K562 (cell line): ENCODE data around the gene MALAT1. TPM values are rescaled to one million over a fixed set of nuclear protein-coding genes. Genes with fewer than 3 reads are reported as not detected.
A peak's percentile ranks its signal among the peaks of the same experiment; 100 is the strongest.

Experiments
- ADNP ChIP-seq: fragments of 200-800 bp; sonication (Bioruptor generic); IDR thresholded peaks from 2 replicates; pipeline ENCODE4 v1.6.1; 2016; ENCODE audit warnings: missing genetic modification characterization, missing compliant biosample characterization
- BRCA1 ChIP-seq, 2 experiments: fragments of 450-650 bp in 1 of 2; sonication (generic) in 1 of 2; formaldehyde crosslinking in 1 of 2; IDR thresholded peaks; 2 replicates each; pipeline versions ENCODE4 v1.5.0 to v1.6.1; 2017 to 2020; ENCODE audit warnings: mild to moderate bottlenecking in 1 of 2, missing genetic modification reagents in 1 of 2
- CHCHD3 ChIP-seq: fragments of 250-450 bp; sonication (Bioruptor Pico); IDR thresholded peaks from 2 replicates; pipeline ENCODE4 v2.1.2; 2022; ENCODE audit warnings: mild to moderate bottlenecking
- DEAF1 ChIP-seq: fragments of 450-650 bp; formaldehyde crosslinking; IDR thresholded peaks from 2 replicates; pipeline ENCODE4 v1.4.0; 2020; ENCODE audit warnings: mild to moderate bottlenecking, moderate library complexity
- IRF9 ChIP-seq: fragments of 450-650 bp; IDR thresholded peaks from 2 replicates; pipeline ENCODE4 v1.6.1; 2016; ENCODE audit warnings: missing biosample characterization, missing genetic modification characterization
- KAT7 ChIP-seq: sonication (generic); formaldehyde crosslinking; IDR thresholded peaks from 2 replicates; pipeline ENCODE4 v1.8.0; 2022; ENCODE audit warnings: missing genetic modification reagents, mild to moderate bottlenecking, borderline replicate concordance
- LEF1 ChIP-seq: fragments of 450-650 bp; IDR thresholded peaks from 2 replicates; pipeline ENCODE4 v1.6.1; 2016; ENCODE audit warnings: mild to moderate bottlenecking
- MTF1 ChIP-seq: fragments of 250-450 bp; sonication (Bioruptor Pico); IDR thresholded peaks from 2 replicates; pipeline ENCODE4 v1.9.0; 2021; ENCODE audit warnings: moderate library complexity, mild to moderate bottlenecking, inconsistent platforms, borderline replicate concordance
- NEUROD1 ChIP-seq: fragments of 150-350 bp; IDR thresholded peaks from 2 replicates; pipeline ENCODE4 v1.6.1; 2014; ENCODE audit warnings: borderline replicate concordance, low read length, low read depth; ENCODE audit not compliant: partially characterized antibody
- SRSF3 ChIP-seq: fragments of 200-400 bp; formaldehyde crosslinking; IDR thresholded peaks from 2 replicates; pipeline ENCODE4 v1.6.1; 2016; ENCODE audit warnings: mild to moderate bottlenecking, low read length, moderate library complexity; ENCODE audit not compliant: insufficient read depth
- TEAD1 ChIP-seq, 2 experiments: fragments of 450-650 bp in 1 of 2; sonication (generic) in 1 of 2; formaldehyde crosslinking; IDR thresholded peaks; 2 replicates each; pipeline versions ENCODE4 v1.4.0 to v1.8.0; 2020 to 2022; ENCODE audit warnings: mild to moderate bottlenecking in 2 of 2, missing genetic modification reagents in 1 of 2
- TGIF2 ChIP-seq: sonication (generic); formaldehyde crosslinking; IDR thresholded peaks from 2 replicates; pipeline ENCODE4 v1.8.1; 2022; ENCODE audit warnings: mild to moderate bottlenecking, missing genetic modification reagents, moderate library complexity
- THRB ChIP-seq: fragments of 450-650 bp; formaldehyde crosslinking; conservative IDR thresholded peaks from 2 replicates; pipeline ENCODE4 v1.4.0; 2022; ENCODE audit warnings: mild to moderate bottlenecking, missing genetic modification characterization
- XRCC4 ChIP-seq: IDR thresholded peaks from one replicate; pipeline ENCODE4 v1.6.1; 2011; ENCODE audit not compliant: insufficient read depth, insufficient read length; ENCODE audit errors: extremely low read depth
- ZBTB17 ChIP-seq: fragments of 450-650 bp; formaldehyde crosslinking; IDR thresholded peaks from 2 replicates; pipeline ENCODE4 v1.4.0; 2020; ENCODE audit warnings: mild to moderate bottlenecking
- ZKSCAN3 ChIP-seq: fragments of 250-450 bp; sonication (Bioruptor Pico); IDR thresholded peaks from 2 replicates; pipeline ENCODE4 v1.4.0; 2020
- ZNF165 ChIP-seq: fragments of 250-450 bp; sonication (Bioruptor Pico); IDR thresholded peaks from 2 replicates; pipeline ENCODE4 v1.4.0; 2020; ENCODE audit warnings: borderline replicate concordance
- ZSCAN32 ChIP-seq: fragments of 450-650 bp; formaldehyde crosslinking; IDR thresholded peaks from 2 replicates; pipeline ENCODE4 v1.4.0; 2020; ENCODE audit warnings: mild to moderate bottlenecking, moderate library complexity
- polyA plus RNA-seq, 8 experiments: library from polyadenylated mRNA; depleted of rRNA in 4 of 8; stranded (reverse) in 5 of 8; unstranded in 3 of 8; fragments of >200 nt; fragmentation: Nextera tagmentation in 2 of 8; fragmentation: Illumina TruSeq in 1 of 8; extraction: Ambion mirVana in 2 of 8; extraction: Trizol in 1 of 8; gene quantifications; 2 replicates each; pipeline versions ENCODE4 v1.2.1 to v1.2.3, GENCODE V29; 2011 to 2014; ENCODE audit warnings: inconsistent platforms in 1 of 8, missing spikeins in 1 of 8
- total RNA-seq, 7 experiments: library from RNA; depleted of rRNA in 6 of 7; stranded (reverse); fragments of >200 nt in 6 of 7; fragmentation: Illumina TruSeq in 2 of 7; extraction: Trizol in 2 of 7; gene quantifications; 2 replicates each; pipeline versions ENCODE4 v1.2.1 to v1.2.3, GENCODE V29; 2011 to 2021; ENCODE audit warnings: low replicate concordance in 1 of 7
- TF ChIP-seq, protein P1 (sequence below): fragments of 450-650 bp; formaldehyde crosslinking; IDR thresholded peaks from 2 replicates; pipeline ENCODE4 v1.4.0; 2020; ENCODE audit warnings: mild to moderate bottlenecking

MALAT1 gene
- total and polyA plus RNA-seq, 9 of the 15 experiments (the other 6 are each of a cell fraction or from before 2014, with no cell fraction given) = 363 to 8,715 (median 2,351) TPM

DNA sequence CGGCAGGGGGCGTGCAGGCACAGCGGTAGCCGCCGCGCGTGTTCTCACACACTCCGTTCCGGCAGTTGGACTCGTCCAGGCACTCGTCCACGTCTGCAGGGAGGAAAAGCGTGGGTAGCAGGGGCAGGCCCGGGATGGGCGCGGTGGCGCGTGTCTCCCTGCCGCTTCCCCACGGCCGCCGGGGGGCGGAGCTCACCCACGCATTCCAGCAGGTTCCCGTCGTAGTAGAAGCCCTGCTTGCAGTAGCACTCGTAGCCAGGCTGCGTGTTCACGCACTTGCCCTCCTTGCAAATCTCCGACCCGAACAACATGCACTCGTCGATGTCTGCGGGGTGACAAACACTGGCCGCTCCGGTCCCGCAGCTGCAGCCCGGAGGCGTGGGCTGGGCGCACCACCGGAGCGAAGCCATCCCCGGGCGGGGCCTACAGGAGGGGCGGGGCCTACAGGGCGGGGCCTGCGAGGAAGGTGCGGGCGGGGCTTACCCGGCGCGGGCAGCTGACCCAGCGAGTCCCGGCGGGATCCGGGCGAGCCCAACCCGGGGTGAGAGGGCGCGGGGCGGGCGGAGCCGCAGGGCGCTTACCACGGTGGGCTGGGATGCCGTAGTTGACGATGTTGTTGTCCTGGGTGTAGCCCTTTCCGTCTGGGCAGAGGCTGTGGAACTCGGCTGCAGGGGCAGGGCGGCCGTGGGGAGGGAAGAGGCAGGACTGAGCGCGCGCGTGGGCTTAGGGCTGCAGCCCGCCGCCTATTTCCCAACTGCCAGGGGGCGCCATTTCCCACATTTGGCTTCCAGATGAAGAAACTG is 41.6 kb downstream of the MALAT1 start (continued):
- TF ChIP-seq IRF9 (tag) = no peak
- TF ChIP-seq, protein P1, sequence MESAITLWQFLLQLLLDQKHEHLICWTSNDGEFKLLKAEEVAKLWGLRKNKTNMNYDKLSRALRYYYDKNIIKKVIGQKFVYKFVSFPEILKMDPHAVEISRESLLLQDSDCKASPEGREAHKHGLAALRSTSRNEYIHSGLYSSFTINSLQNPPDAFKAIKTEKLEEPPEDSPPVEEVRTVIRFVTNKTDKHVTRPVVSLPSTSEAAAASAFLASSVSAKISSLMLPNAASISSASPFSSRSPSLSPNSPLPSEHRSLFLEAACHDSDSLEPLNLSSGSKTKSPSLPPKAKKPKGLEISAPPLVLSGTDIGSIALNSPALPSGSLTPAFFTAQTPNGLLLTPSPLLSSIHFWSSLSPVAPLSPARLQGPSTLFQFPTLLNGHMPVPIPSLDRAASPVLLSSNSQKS (CRISPR knock-in tag) = no peak
- TF ChIP-seq TGIF2 (CRISPR knock-in tag) = no peak
- TF ChIP-seq TEAD1 (CRISPR knock-in tag; IDR thresholded peaks at IDR 0.05) = peak; percentile 11 to 92; a peak in 1 of 4 replicates
- no peak for TF ChIP-seq CHCHD3 (CRISPR knock-in tag)
- no peak for TF ChIP-seq XRCC4
- TF ChIP-seq LEF1 = no peak
- peak; percentile 26; the same call in 1 of the 2 replicates for TF ChIP-seq ZBTB17 (CRISPR knock-in tag)
- peak; percentile 84 for TF ChIP-seq DEAF1
- TF ChIP-seq KAT7 = 0 out of 2 replicates have a peak, but pooled peaks have one; percentile 54
- TF ChIP-seq THRB (CRISPR knock-in tag) = no peak
- no peak for TF ChIP-seq BRCA1 (IDR thresholded peaks at IDR 0.05)
- TF ChIP-seq BRCA1 (CRISPR knock-in tag; IDR thresholded peaks at IDR 0.05) = no peak
- TF ChIP-seq ADNP (tag) = no peak
- no peak for TF ChIP-seq ZKSCAN3 (CRISPR knock-in tag)
- TF ChIP-seq ZNF165 (CRISPR knock-in tag) = no peak
- TF ChIP-seq SRSF3 = no peak
- TF ChIP-seq NEUROD1 = peak; percentile 48
- no peak for TF ChIP-seq ZSCAN32
- TF ChIP-seq MTF1 (CRISPR knock-in tag) = no peak
